ENCODE data around the gene MLH1.

Gene MLH1

GRCh38 chr3:36981006-36981405 lies 12.3 kb upstream of the MLH1 start:
- DNase-seq (ENCODE audit: low read depth), result no peak

GRCh38 chr3:36988356-36988755 lies 5.0 kb upstream of the MLH1 start:
- no peak for DNase-seq (ENCODE audit: low read depth)

- DNase-seq (ENCODE audit: low read depth), result no peak
These were observed 4.3 kb upstream of the MLH1 start for GRCh38 chr3:36989005-36989404.

- DNase-seq (ENCODE audit: low read depth), result no peak
These were observed 3.8 kb upstream of the MLH1 start for GRCh38 chr3:36989568-36989967.

GRCh38 chr3:36991147-36991546 lies 2.2 kb upstream of the MLH1 start:
- DNase-seq (ENCODE audit: low read depth), result no peak

- no peak for DNase-seq (ENCODE audit: low read depth)
These were observed 1.2 kb upstream of the MLH1 start for GRCh38 chr3:36991923-36992805.

GRCh38 chr3:36992806-36993325 lies 452 bp upstream of the MLH1 start, which contains the start of gene EPM2AIP1:
Gene EPM2AIP1 (minus strand): TSS chr3:36993131. CDS start chr3:36993077, 54 bp downstream.
- peak; percentile 93 for DNase-seq (ENCODE audit: low read depth)

GRCh38 chr3:37014620-37015019 lies 21.3 kb downstream of the MLH1 start:
- DNase-seq (ENCODE audit: low read depth), result no peak

- DNase-seq (ENCODE audit: low read depth), result no peak
These were observed 22.3 kb downstream of the MLH1 start for GRCh38 chr3:37015642-37016041.

- no peak for DNase-seq (ENCODE audit: low read depth)
These were observed 23.6 kb downstream of the MLH1 start for GRCh38 chr3:37016903-37017302.

GRCh38 chr3:37017683-37018082 lies 24.4 kb downstream of the MLH1 start:
- no peak for DNase-seq (ENCODE audit: low read depth)

- DNase-seq (ENCODE audit: low read depth), result no peak
These were observed 30.8 kb downstream of the MLH1 start for GRCh38 chr3:37024092-37024491.

GRCh38 chr3:37024820-37025405 lies 31.6 kb downstream of the MLH1 start:
- DNase-seq (ENCODE audit: low read depth), result no peak

GRCh38 chr3:37025561-37026335 lies 32.4 kb downstream of the MLH1 start:
- DNase-seq (ENCODE audit: low read depth), result no peak

GRCh38 chr3:37026851-37027250 lies 33.5 kb downstream of the MLH1 start:
- DNase-seq (ENCODE audit: low read depth), result no peak

GRCh38 chr3:37028329-37028728 lies 35.0 kb downstream of the MLH1 start:
- DNase-seq (ENCODE audit: low read depth), result no peak

GRCh38 chr3:37029111-37029510 lies 35.8 kb downstream of the MLH1 start:
- no peak for DNase-seq (ENCODE audit: low read depth)

- no peak for DNase-seq (ENCODE audit: low read depth)
These were observed 36.3 kb downstream of the MLH1 start for GRCh38 chr3:37029516-37030163.

GRCh38 chr3:37030588-37030987 lies 37.3 kb downstream of the MLH1 start:
- no peak for DNase-seq (ENCODE audit: low read depth)

GRCh38 chr3:37031096-37031682 lies 37.9 kb downstream of the MLH1 start:
- no peak for DNase-seq (ENCODE audit: low read depth)

GRCh38 chr3:37032961-37033360 lies 39.6 kb downstream of the MLH1 start:
- DNase-seq (ENCODE audit: low read depth), result no peak

- DNase-seq (ENCODE audit: low read depth), result no peak
These were observed 44.0 kb downstream of the MLH1 start for GRCh38 chr3:37037352-37037751.
